HEK293T (cell line): ENCODE results near the gene LARP4B.

Source experiments
- ARNT ChIP-seq: fragments of 450-650 bp; IDR thresholded peaks from 2 replicates; pipeline ENCODE4 v1.6.1; 2017; ENCODE audit warnings: mild to moderate bottlenecking
- FOXA1 ChIP-seq: fragments of 450-650 bp; IDR thresholded peaks from 2 replicates; pipeline ENCODE4 v1.6.1; 2016; ENCODE audit warnings: mild to moderate bottlenecking
- FOXK2 ChIP-seq: fragments of 450-650 bp; IDR thresholded peaks from 2 replicates; pipeline ENCODE4 v1.6.1; 2016; ENCODE audit warnings: mild to moderate bottlenecking
- FOXM1 ChIP-seq: fragments of 450-650 bp; IDR thresholded peaks from 2 replicates; pipeline ENCODE4 v1.6.1; 2017; ENCODE audit warnings: mild to moderate bottlenecking, borderline replicate concordance
- NFRKB ChIP-seq: fragments of 450-650 bp; IDR thresholded peaks from 2 replicates; pipeline ENCODE4 v1.6.1; 2016; ENCODE audit warnings: mild to moderate bottlenecking, moderate library complexity
- PKNOX1 ChIP-seq: fragments of 450-650 bp; IDR thresholded peaks from 2 replicates; pipeline ENCODE4 v1.6.1; 2016
- SP1 ChIP-seq: fragments of 450-650 bp; IDR thresholded peaks from 2 replicates; pipeline ENCODE4 v1.6.1; 2017
- ZNF384 ChIP-seq: fragments of 450-650 bp; IDR thresholded peaks from 2 replicates; pipeline ENCODE4 v1.6.1; 2016

GRCh38 chr10:806451-807162 is 124.9 kb downstream of the LARP4B start:
- TF ChIP-seq PKNOX1: no peak
- no peak for TF ChIP-seq FOXK2
- TF ChIP-seq FOXM1: no peak
- no peak for TF ChIP-seq ARNT
- TF ChIP-seq NFRKB: no peak
- TF ChIP-seq FOXA1: no peak
- TF ChIP-seq SP1: no peak
- no peak for TF ChIP-seq ZNF384
